ENCODE measurements around the gene S100A11. TPM values are rescaled to one million over a fixed set of nuclear protein-coding genes. Genes with fewer than 3 reads are reported as not detected.

Gene S100A11
- total RNA-seq, 1 experiment from 2014 or later: 364 TPM

DNA sequence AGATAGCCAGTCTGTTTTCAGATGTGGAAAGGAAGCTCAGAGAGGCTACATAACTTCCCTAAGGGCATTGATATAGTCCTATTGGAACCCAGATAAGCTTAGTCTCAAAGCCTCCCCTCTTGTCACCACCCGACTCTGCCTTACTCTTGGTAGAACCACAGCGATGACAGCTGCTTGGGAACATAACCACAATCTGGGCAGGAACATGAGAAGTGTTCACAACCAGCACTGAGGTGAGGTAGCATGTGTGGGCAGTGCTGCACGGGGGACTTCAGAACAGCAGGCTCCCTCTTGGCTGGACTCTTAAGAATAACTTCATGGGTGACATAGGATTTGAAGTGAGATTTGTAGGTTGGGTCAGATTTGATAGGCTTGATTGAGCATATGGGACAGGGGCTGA lies 33.8 kb downstream of the S100A11 start:
- Histone ChIP-seq H3K9me3 (no peaks in the 10 kb centered on the region), H3K36me3 (ENCODE audit: control insufficient read depth, insufficient read depth, low read length) (no peaks in the 10 kb centered on the region), H3K4me1 (peaks cover 39% of the 10 kb centered on the region), H3K4me3 (ENCODE audit: low read depth, low read length) (no peak overlapping the region), H3K27me3 (replicated peaks; ENCODE audit: control insufficient read depth, insufficient read depth, low read length) (no peaks in the 10 kb centered on the region)
- Mint-ChIP-seq H3K4me1 (ENCODE audit: low read depth, unreplicated experiment) (peaks cover 43% of the 10 kb centered on the region), H3K27me3 (ENCODE audit: insufficient read depth, unreplicated experiment) (no peaks in the 10 kb centered on the region), H3K9me3 (ENCODE audit: unreplicated experiment) (no peaks in the 10 kb centered on the region), H3K4me3 (ENCODE audit: unreplicated experiment) (no peak overlapping the region), H3K36me3 (ENCODE audit: insufficient read depth, unreplicated experiment) (peaks cover 6% of the 10 kb centered on the region), H3K27ac (ENCODE audit: unreplicated experiment) (no peak overlapping the region)
- ChIA-PET CTCF (interaction anchor here (1.2 to 7.9 kb wide), 4 partner anchors 10 to 68 kb away, joined by 3 to 249 read pairs (median 66); no protein-coding TSS in a partner anchor), POLR2A (no interaction called here)
- TF ChIP-seq CTCF (IDR thresholded peaks at IDR 0.05; ENCODE audit: insufficient read depth in 1 of 2, low read depth in 1 of 2, low read length in 1 of 2, severe bottlenecking in 1 of 2, unreplicated experiment in 1 of 2): no peak
- no TSS peak for BruUV-seq (replicated peaks)
- no peak for DNase-seq
- intact Hi-C loops (cut with micrococcal nuclease; ENCODE audit: unreplicated experiment): no loop called here

- peak overlapping the region; percentile 82 for H3K27ac Mint-ChIP-seq (ENCODE audit: unreplicated experiment)
- Histone ChIP-seq H3K4me1 (peaks cover 45% of the 10 kb centered on the region), H3K9me3 (no peaks in the 10 kb centered on the region), H3K36me3 (ENCODE audit: control insufficient read depth, insufficient read depth, low read length) (no peaks in the 10 kb centered on the region), H3K4me3 (ENCODE audit: low read depth, low read length) (no peak overlapping the region), H3K27me3 (replicated peaks; ENCODE audit: control insufficient read depth, insufficient read depth, low read length) (no peaks in the 10 kb centered on the region)
- peaks cover 6% of the 10 kb centered on the region for H3K36me3 Mint-ChIP-seq (ENCODE audit: insufficient read depth, unreplicated experiment)
- no TSS peak for BruUV-seq (replicated peaks)
- intact Hi-C loops (cut with micrococcal nuclease; ENCODE audit: unreplicated experiment): loop anchor here (1.0 kb wide), 6 partner anchors 10 to 113 kb away; no protein-coding TSS in a partner anchor
- no peaks in the 10 kb centered on the region for H3K9me3 Mint-ChIP-seq (ENCODE audit: unreplicated experiment)
- CTCF ChIA-PET: interaction anchor here (0.7 to 7.9 kb wide), 22 partner anchors 9 to 457 kb away, joined by 3 to 249 read pairs (median 4); partner anchors contain the start of gene THEM4
- peak; percentile 92 to 94 for TF ChIP-seq CTCF (IDR thresholded peaks at IDR 0.05; ENCODE audit: insufficient read depth in 1 of 2, low read depth in 1 of 2, low read length in 1 of 2, severe bottlenecking in 1 of 2, unreplicated experiment in 1 of 2)
- peaks cover 49% of the 10 kb centered on the region for H3K4me1 Mint-ChIP-seq (ENCODE audit: low read depth, unreplicated experiment)
- POLR2A ChIA-PET: interaction anchor here (0.6 to 2.3 kb wide), 9 partner anchors 10 to 38 kb away, joined by 3 to 20 read pairs (median 4); no protein-coding TSS in a partner anchor
- H3K27me3 Mint-ChIP-seq (ENCODE audit: insufficient read depth, unreplicated experiment): no peaks in the 10 kb centered on the region
- H3K4me3 Mint-ChIP-seq (ENCODE audit: unreplicated experiment): no peak overlapping the region
- peak; percentile 89 to 91 for DNase-seq
Measured at GRCh38 chr1:152001631-152002584, 34.9 kb downstream of the S100A11 start.

- Histone ChIP-seq H3K27me3 (replicated peaks; ENCODE audit: control insufficient read depth, insufficient read depth, low read length) (no peaks in the 10 kb centered on the region), H3K4me1 (peaks cover 52% of the 10 kb centered on the region), H3K9me3 (no peaks in the 10 kb centered on the region), H3K4me3 (ENCODE audit: low read depth, low read length) (no peak overlapping the region), H3K36me3 (ENCODE audit: control insufficient read depth, insufficient read depth, low read length) (no peaks in the 10 kb centered on the region)
- H3K27ac Mint-ChIP-seq (ENCODE audit: unreplicated experiment): peak overlapping the region; percentile 82
- intact Hi-C loops (cut with micrococcal nuclease; ENCODE audit: unreplicated experiment): loop anchor here (1.0 kb wide), 6 partner anchors 9 to 112 kb away; no protein-coding TSS in a partner anchor
- H3K36me3 Mint-ChIP-seq (ENCODE audit: insufficient read depth, unreplicated experiment): peaks cover 6% of the 10 kb centered on the region
- H3K4me3 Mint-ChIP-seq (ENCODE audit: unreplicated experiment): no peak overlapping the region
- peaks cover 49% of the 10 kb centered on the region for H3K4me1 Mint-ChIP-seq (ENCODE audit: low read depth, unreplicated experiment)
- CTCF ChIA-PET: interaction anchor here (0.8 to 7.9 kb wide), 22 partner anchors 8 to 164 kb away, joined by 3 to 249 read pairs (median 4); partner anchors contain the start of gene THEM4
- no peaks in the 10 kb centered on the region for H3K27me3 Mint-ChIP-seq (ENCODE audit: insufficient read depth, unreplicated experiment)
- H3K9me3 Mint-ChIP-seq (ENCODE audit: unreplicated experiment): no peaks in the 10 kb centered on the region
- POLR2A ChIA-PET: interaction anchor here (0.6 to 2.3 kb wide), 8 partner anchors 9 to 33 kb away, joined by 3 to 20 read pairs (median 4); no protein-coding TSS in a partner anchor
- DNase-seq: no peak
- TSS peak; percentile 98 for BruUV-seq (replicated peaks)
- TF ChIP-seq CTCF (IDR thresholded peaks at IDR 0.05; ENCODE audit: insufficient read depth in 1 of 2, low read depth in 1 of 2, low read length in 1 of 2, severe bottlenecking in 1 of 2, unreplicated experiment in 1 of 2): no peak
Measured at GRCh38 chr1:152000964-152001630, 35.7 kb downstream of the S100A11 start.

Data from Caco-2 (cell line).